ENCODE measurements around the gene GDF7. TPM values are rescaled to one million over a fixed set of nuclear protein-coding genes. Genes with fewer than 3 reads are reported as not detected.

GDF7 gene
- total and polyA plus RNA-seq, 2 donors from 2014 or later, result 1.8 to 12.5 TPM

GRCh38 chr2:20677301-20678085, 10.5 kb downstream of the GDF7 start:
- peaks cover 0 to 25% (median 24%) of the 10 kb centered on the region in 3 donors for H3K4me1 ChIP-seq (ENCODE audit: control insufficient read depth in 2 of 3, insufficient read depth in 2 of 3, low read depth in 1 of 3, low read length in 3 of 3)
- H3K27ac ChIP-seq (ENCODE audit: low read depth in 2 of 2, low read length in 2 of 2), result no peak overlapping the region
- intact Hi-C loops (cut with DNase I), result no loop called here

GRCh38 chr2:20678086-20678395, 11.1 kb downstream of the GDF7 start:
- peaks cover 13% of the 10 kb centered on the region for H3K27me3 ChIP-seq (ENCODE audit: control insufficient read depth, insufficient read depth, low read length)
- peaks cover 0 to 29% (median 24%) of the 10 kb centered on the region in 3 donors for H3K4me1 ChIP-seq (ENCODE audit: control insufficient read depth in 2 of 3, insufficient read depth in 2 of 3, low read depth in 1 of 3, low read length in 3 of 3)
- H3K4me3 ChIP-seq (ENCODE audit: low read length in 3 of 3), result no peak overlapping the region
- no peak overlapping the region for H3K27ac ChIP-seq (ENCODE audit: low read depth in 2 of 2, low read length in 2 of 2)
- peaks cover 0 to 10% (median 2%) of the 10 kb centered on the region in 3 donors for H3K36me3 ChIP-seq (ENCODE audit: control insufficient read depth in 2 of 3, insufficient read depth in 3 of 3, low read length in 3 of 3)
- H3K9ac ChIP-seq (ENCODE audit: low read length in 3 of 3), result no peak overlapping the region
- intact Hi-C loops (cut with DNase I), result no loop called here
- no peak for DNase-seq
- H3K9me3 ChIP-seq (ENCODE audit: control insufficient read depth in 2 of 3, insufficient read depth in 1 of 3, low read length in 3 of 3), result no peaks in the 10 kb centered on the region
- TF ChIP-seq CTCF (IDR thresholded peaks at IDR 0.05; ENCODE audit: borderline replicate concordance, extremely low read depth, insufficient read depth), result no peak
- FAIRE-seq, result no peak

More at GRCh38 chr2:20677301-20678085, 10.5 kb downstream of the GDF7 start:
- FAIRE-seq, result no peak
- peaks cover 18% of the 10 kb centered on the region for H3K27me3 ChIP-seq (ENCODE audit: control insufficient read depth, insufficient read depth, low read length)
- H3K4me3 ChIP-seq (ENCODE audit: low read length in 3 of 3), result no peak overlapping the region
- no peaks in the 10 kb centered on the region for H3K9me3 ChIP-seq (ENCODE audit: control insufficient read depth in 2 of 3, insufficient read depth in 1 of 3, low read length in 3 of 3)
- TF ChIP-seq CTCF (IDR thresholded peaks at IDR 0.05; ENCODE audit: borderline replicate concordance, extremely low read depth, insufficient read depth), result no peak
- no peak overlapping the region for H3K9ac ChIP-seq (ENCODE audit: low read length in 3 of 3)
- DNase-seq, result no peak
- peaks cover 0 to 10% (median 0%) of the 10 kb centered on the region in 3 donors for H3K36me3 ChIP-seq (ENCODE audit: control insufficient read depth in 2 of 3, insufficient read depth in 3 of 3, low read length in 3 of 3)

- no peak for FAIRE-seq
- no peak for DNase-seq
- H3K4me3 ChIP-seq (ENCODE audit: low read length in 3 of 3), result no peak overlapping the region
- peaks cover 0 to 29% (median 24%) of the 10 kb centered on the region in 3 donors for H3K4me1 ChIP-seq (ENCODE audit: control insufficient read depth in 2 of 3, insufficient read depth in 2 of 3, low read depth in 1 of 3, low read length in 3 of 3)
- intact Hi-C loops (cut with DNase I), result no loop called here
- no peak for TF ChIP-seq CTCF (IDR thresholded peaks at IDR 0.05; ENCODE audit: borderline replicate concordance, extremely low read depth, insufficient read depth)
- H3K36me3 ChIP-seq (ENCODE audit: control insufficient read depth in 2 of 3, insufficient read depth in 3 of 3, low read length in 3 of 3), result peaks cover 0 to 10% (median 2%) of the 10 kb centered on the region in 3 donors
- H3K9ac ChIP-seq (ENCODE audit: low read length in 3 of 3), result no peak overlapping the region
- peaks cover 6% of the 10 kb centered on the region for H3K27me3 ChIP-seq (ENCODE audit: control insufficient read depth, insufficient read depth, low read length)
- H3K9me3 ChIP-seq (ENCODE audit: control insufficient read depth in 2 of 3, insufficient read depth in 1 of 3, low read length in 3 of 3), result no peaks in the 10 kb centered on the region
- no peak overlapping the region for H3K27ac ChIP-seq (ENCODE audit: low read depth in 2 of 2, low read length in 2 of 2)
Measured at GRCh38 chr2:20678780-20679179, 11.8 kb downstream of the GDF7 start.

All from kidney (tissue), 14 donors.